Astrocyte of the cerebellum (primary cell): ENCODE results near the gene VGLL2.

Source experiments
- DNase-seq: peaks from one replicate; pipeline ENCODE4 v3.0.0-alpha.2; 2011; ENCODE audit warnings: low read depth
- H3K4me3 ChIP-seq: 2 replicates; pipeline ENCODE4 v1.5.1; 2011; ENCODE audit warnings: mild to moderate bottlenecking, low read depth, low read length, moderate library complexity
- in situ Hi-C: cut with HindIII; loops from 2 replicates; pipeline ENCODE4 v1.10.0; 2017; ENCODE audit warnings: low sequenced_read_pairs
- TF ChIP-seq, protein P1 (sequence below): IDR thresholded peaks from 2 replicates; pipeline ENCODE4 v1.5.1; 2012; ENCODE audit warnings: low read length, low read depth, moderate library complexity, mild to moderate bottlenecking; ENCODE audit errors: missing control alignments

Gene VGLL2

GRCh38 chr6:117311310-117311709 lies 46.0 kb downstream of the VGLL2 start:
- in situ Hi-C loops, result no loop called here
- H3K4me3 ChIP-seq, result no peak overlapping the region
- TF ChIP-seq, protein P1, sequence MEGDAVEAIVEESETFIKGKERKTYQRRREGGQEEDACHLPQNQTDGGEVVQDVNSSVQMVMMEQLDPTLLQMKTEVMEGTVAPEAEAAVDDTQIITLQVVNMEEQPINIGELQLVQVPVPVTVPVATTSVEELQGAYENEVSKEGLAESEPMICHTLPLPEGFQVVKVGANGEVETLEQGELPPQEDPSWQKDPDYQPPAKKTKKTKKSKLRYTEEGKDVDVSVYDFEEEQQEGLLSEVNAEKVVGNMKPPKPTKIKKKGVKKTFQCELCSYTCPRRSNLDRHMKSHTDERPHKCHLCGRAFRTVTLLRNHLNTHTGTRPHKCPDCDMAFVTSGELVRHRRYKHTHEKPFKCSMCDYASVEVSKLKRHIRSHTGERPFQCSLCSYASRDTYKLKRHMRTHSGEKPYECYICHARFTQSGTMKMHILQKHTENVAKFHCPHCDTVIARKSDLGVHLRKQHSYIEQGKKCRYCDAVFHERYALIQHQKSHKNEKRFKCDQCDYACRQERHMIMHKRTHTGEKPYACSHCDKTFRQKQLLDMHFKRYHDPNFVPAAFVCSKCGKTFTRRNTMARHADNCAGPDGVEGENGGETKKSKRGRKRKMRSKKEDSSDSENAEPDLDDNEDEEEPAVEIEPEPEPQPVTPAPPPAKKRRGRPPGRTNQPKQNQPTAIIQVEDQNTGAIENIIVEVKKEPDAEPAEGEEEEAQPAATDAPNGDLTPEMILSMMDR, result no peak
- no peak for DNase-seq

GRCh38 chr6:117311726-117312125 lies 46.4 kb downstream of the VGLL2 start:
- DNase-seq, result no peak
- H3K4me3 ChIP-seq, result no peak overlapping the region
- TF ChIP-seq, protein P1, result no peak
- in situ Hi-C loops, result no loop called here

DNA sequence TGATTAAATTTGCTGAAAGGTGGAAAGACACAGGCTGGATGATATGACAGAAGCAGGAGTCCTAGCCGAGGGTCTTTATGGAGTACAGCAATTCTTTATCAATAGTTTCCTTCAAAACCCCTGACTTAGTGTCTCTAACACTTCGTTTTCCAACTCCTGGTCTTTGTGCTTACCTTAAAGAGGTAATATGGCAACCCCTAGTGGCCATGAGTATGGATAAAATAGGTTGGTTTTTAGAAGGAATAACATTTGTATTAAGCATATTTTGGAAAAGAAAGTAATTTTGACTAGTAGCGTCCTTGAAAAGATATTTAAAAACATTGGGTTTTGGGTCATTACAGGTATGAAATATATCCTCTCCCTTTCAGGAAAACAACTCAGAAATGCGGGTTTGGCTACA lies 51.9 kb downstream of the VGLL2 start:
- peak; percentile 32 for DNase-seq
- in situ Hi-C loops, result no loop called here
- H3K4me3 ChIP-seq, result no peak overlapping the region
- TF ChIP-seq, protein P1, result peak; percentile 50
